Esophagus muscularis mucosa (tissue), 4 donors: Measurements from ENCODE around the gene C4orf17. TPM values are rescaled to one million over a fixed set of nuclear protein-coding genes. Genes with fewer than 3 reads are reported as not detected.

Experiments
- DNase-seq: peaks from one replicate; pipeline ENCODE4 v3.0.0-alpha.2; 2017; ENCODE audit errors: extremely low spot score
- H3K27ac ChIP-seq, 4 donors: fragments of 200-600 bp; sonication (generic); replicated peaks in 1 of 4; 1 replicate in 3 of 4; 2 replicates in 1 of 4; pipeline ENCODE4 v1.5.1; 2016 to 2019; ENCODE audit warnings: mild to moderate bottlenecking in 1 of 4
- H3K27me3 ChIP-seq, 4 donors: fragments of 200-600 bp; sonication (generic); one replicate each; pipeline versions ENCODE4 v1.5.1 to v1.6.0; 2016 to 2019
- H3K36me3 ChIP-seq, 4 donors: fragments of 200-600 bp; sonication (generic); one replicate each; pipeline ENCODE4 v1.5.1; 2016 to 2019
- H3K4me1 ChIP-seq, 4 donors: fragments of 200-600 bp; sonication (generic); one replicate each; pipeline ENCODE4 v1.5.1; 2016 to 2019
- H3K4me3 ChIP-seq, 4 donors: fragments of 200-600 bp; sonication (generic); 1 replicate in 2 of 4; 2 replicates in 2 of 4; pipeline ENCODE4 v1.5.1; 2016 to 2019; ENCODE audit warnings: mild to moderate bottlenecking in 4 of 4, moderate library complexity in 1 of 4
- H3K9me3 ChIP-seq, 4 donors: fragments of 200-600 bp; sonication (generic); 1 replicate in 3 of 4; 2 replicates in 1 of 4; pipeline ENCODE4 v1.5.1; 2016 to 2019
- EP300 ChIP-seq: sonication (generic); formaldehyde crosslinking; IDR thresholded peaks from one replicate; pipeline ENCODE4 v1.6.1; 2017; ENCODE audit warnings: antibody characterized with exemption
- POLR2A ChIP-seq: fragments of 450-650 bp; IDR thresholded peaks from one replicate; pipeline ENCODE4 v1.6.1; 2017; ENCODE audit warnings: antibody characterized with exemption, moderate library complexity, mild to moderate bottlenecking, low read depth
- POLR2AphosphoS5 ChIP-seq, 2 donors: sonication (generic); formaldehyde crosslinking; IDR thresholded peaks; one replicate each; pipeline ENCODE4 v1.6.1; 2017; ENCODE audit warnings: antibody characterized with exemption in 2 of 2
- WGBS: methylation state at CpG from one replicate; pipeline ENCODE4 v1.1.5; 2018; 5-methylcytosine and 5-hydroxymethylcytosine counted together
- intact Hi-C: fragments of 100-400 bp; cut with DNase I; formaldehyde crosslinking; loops from one replicate; pipeline ENCODE4 v1.15.1; 2023
- total RNA-seq, 4 donors: library from RNA; depleted of rRNA; stranded (reverse); fragments of >200 nt; gene quantifications; one replicate each; pipeline versions ENCODE4 v1.1.0 to v1.2.1, GENCODE V29; 2016
- TF ChIP-seq, protein P1 (sequence below), 3 experiments: fragments of 200-600 bp in 2 of 3; fragments of 450-650 bp in 1 of 3; sonication (generic) in 2 of 3; IDR thresholded peaks; one replicate each; pipeline ENCODE4 v1.5.1; 2017 to 2019; ENCODE audit warnings: antibody characterized with exemption in 3 of 3, mild to moderate bottlenecking in 2 of 3, moderate library complexity in 1 of 3

The C4orf17 gene
- total RNA-seq, 4 donors from 2014 or later, result not detected

DNA sequence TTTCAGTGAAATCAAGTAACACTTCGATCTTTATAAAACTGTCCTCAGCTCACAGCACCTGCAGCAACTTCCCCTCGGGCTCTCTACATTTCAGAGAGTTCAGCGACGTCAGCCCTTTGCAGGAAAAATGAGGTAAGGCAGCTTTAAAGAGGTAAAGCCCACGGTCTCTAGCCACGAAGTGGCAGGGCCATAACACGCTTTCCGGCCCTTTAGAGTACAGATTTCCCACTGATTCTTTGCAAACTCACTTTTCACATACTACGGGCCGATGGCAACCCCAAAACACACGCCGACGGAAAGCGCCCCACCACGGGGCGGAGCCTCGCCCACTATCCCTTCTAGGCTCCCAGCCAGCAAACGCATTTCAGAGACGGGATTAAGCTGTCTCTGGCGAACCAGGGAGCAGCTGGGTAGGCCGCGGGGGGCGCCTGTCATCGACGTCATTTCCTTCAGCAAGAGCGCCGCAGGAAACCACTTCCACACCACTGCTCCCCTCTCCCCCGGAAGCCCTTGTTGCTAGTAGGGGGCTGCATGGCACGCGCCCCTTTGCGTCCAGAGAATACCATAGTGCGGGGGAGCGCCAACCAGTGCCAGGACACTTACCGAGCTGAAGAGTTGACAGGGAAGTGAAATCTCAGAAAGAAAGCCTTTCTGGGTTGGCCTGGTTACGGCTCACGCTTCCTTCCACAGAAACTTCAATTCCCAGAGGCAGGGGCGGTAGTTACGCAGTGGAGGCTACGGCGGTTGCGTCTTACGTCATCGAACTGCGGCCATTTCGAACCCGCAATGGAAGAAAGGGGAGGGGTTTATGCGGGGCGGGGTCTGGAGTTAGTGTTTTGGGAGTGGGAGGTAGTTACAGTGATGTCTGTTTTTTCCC, 52.7 kb downstream of the C4orf17 start, which contains the start of gene TRMT10A:
TSS of gene TRMT10A (minus strand) at position 730 of the 877 bp plus-strand sequence. CDS start 4,701 bp downstream, outside the sequence.
- peak; percentile 77 to 90 for TF ChIP-seq POLR2AphosphoS5 (IDR thresholded peaks at IDR 0.05)
- no peak for TF ChIP-seq EP300
- peak; percentile 43 for TF ChIP-seq POLR2A
- TF ChIP-seq, protein P1, sequence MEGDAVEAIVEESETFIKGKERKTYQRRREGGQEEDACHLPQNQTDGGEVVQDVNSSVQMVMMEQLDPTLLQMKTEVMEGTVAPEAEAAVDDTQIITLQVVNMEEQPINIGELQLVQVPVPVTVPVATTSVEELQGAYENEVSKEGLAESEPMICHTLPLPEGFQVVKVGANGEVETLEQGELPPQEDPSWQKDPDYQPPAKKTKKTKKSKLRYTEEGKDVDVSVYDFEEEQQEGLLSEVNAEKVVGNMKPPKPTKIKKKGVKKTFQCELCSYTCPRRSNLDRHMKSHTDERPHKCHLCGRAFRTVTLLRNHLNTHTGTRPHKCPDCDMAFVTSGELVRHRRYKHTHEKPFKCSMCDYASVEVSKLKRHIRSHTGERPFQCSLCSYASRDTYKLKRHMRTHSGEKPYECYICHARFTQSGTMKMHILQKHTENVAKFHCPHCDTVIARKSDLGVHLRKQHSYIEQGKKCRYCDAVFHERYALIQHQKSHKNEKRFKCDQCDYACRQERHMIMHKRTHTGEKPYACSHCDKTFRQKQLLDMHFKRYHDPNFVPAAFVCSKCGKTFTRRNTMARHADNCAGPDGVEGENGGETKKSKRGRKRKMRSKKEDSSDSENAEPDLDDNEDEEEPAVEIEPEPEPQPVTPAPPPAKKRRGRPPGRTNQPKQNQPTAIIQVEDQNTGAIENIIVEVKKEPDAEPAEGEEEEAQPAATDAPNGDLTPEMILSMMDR (IDR thresholded peaks at IDR 0.05), result peak in 1 of 3 experiments; percentile 5
- intact Hi-C loops, result loop anchor here (2.0 to 5.0 kb wide), 3 partner anchors 159 to 385 kb away; no protein-coding TSS in a partner anchor
- H3K4me1 ChIP-seq, result peaks cover 8 to 18% (median 10%) of the 10 kb centered on the region in 4 donors
- H3K4me3 ChIP-seq, result peak within 1 kb of the TSS; percentile 61 to 81 (median 71)
- WGBS, result under 1% methylated on average over 44 of the region's 48 CpGs
- peak within 1 kb of the TSS; percentile 91 to 94 (median 92) for H3K27ac ChIP-seq
- no peaks in the 10 kb centered on the region for H3K27me3 ChIP-seq
- H3K36me3 ChIP-seq, result no peaks in the 10 kb centered on the region
- peak; percentile 99 for DNase-seq
- no peaks in the 10 kb centered on the region for H3K9me3 ChIP-seq

DNA sequence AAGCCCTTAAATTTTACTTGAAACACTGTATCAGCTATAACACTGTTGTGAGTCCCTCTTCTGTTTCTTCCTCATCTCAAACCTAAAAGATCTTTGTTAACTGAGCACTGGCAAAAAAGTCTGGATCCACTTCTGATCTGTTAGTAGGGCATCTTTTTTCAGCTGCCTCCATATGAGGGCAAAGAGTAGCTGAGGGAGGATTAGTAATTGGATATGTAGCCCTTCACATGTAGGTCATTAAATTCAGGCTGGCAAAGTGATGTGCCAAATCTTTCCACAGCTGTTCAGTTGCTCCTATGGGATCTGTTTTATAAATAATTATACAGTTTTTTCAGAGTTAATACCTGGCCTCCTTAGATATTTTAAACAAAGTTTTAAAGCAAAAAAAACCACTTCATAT, 54.1 kb downstream of the C4orf17 start:
- intact Hi-C loops, result loop anchor here (5.0 kb wide), 1 partner anchor 322 kb away; no protein-coding TSS in a partner anchor
- no peak for TF ChIP-seq EP300
- no peak for TF ChIP-seq POLR2AphosphoS5 (IDR thresholded peaks at IDR 0.05)
- TF ChIP-seq, protein P1 (IDR thresholded peaks at IDR 0.05), result no peak
- TF ChIP-seq POLR2A, result no peak
- H3K4me3 ChIP-seq, result no peak overlapping the region
- no peaks in the 10 kb centered on the region for H3K9me3 ChIP-seq
- H3K27me3 ChIP-seq, result no peaks in the 10 kb centered on the region
- H3K4me1 ChIP-seq, result peaks cover 8 to 18% (median 10%) of the 10 kb centered on the region in 4 donors
- H3K27ac ChIP-seq, result peak overlapping the region; percentile 91 to 94 (median 92)
- no peak for DNase-seq
- no peaks in the 10 kb centered on the region for H3K36me3 ChIP-seq

DNA sequence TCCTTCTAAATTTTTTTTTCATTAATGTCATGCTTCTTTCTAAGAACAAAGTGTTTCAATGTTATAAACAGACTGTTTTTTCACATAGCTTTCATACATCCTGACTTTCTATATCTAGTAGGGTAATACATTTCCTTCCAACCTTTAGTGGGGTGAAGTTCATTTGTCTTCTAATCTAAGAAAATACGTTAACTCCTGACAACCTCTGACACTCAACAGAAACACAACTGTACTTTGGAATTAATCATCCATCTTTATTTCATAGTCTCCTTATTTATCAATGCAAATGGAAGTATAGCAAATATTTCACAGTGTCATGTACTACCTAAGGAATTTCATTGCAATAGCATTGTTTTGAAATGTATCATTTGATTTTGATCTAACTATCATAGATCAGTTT, 61.1 kb downstream of the C4orf17 start:
- peak overlapping the region in 2 of 4 donors; percentile 64 to 70 for H3K27ac ChIP-seq
- H3K9me3 ChIP-seq, result no peaks in the 10 kb centered on the region
- TF ChIP-seq POLR2AphosphoS5 (IDR thresholded peaks at IDR 0.05) (no peak), POLR2A (no peak), EP300 (no peak)
- TF ChIP-seq, protein P1 (IDR thresholded peaks at IDR 0.05), result no peak
- H3K27me3 ChIP-seq, result no peaks in the 10 kb centered on the region
- WGBS, result 28% methylated on average over 1 of the region's 1 CpG
- intact Hi-C loops, result no loop called here
- no peak for DNase-seq
- no peak overlapping the region for H3K4me3 ChIP-seq
- no peaks in the 10 kb centered on the region for H3K36me3 ChIP-seq
- H3K4me1 ChIP-seq, result peaks cover 0 to 27% (median 13%) of the 10 kb centered on the region in 4 donors

DNA sequence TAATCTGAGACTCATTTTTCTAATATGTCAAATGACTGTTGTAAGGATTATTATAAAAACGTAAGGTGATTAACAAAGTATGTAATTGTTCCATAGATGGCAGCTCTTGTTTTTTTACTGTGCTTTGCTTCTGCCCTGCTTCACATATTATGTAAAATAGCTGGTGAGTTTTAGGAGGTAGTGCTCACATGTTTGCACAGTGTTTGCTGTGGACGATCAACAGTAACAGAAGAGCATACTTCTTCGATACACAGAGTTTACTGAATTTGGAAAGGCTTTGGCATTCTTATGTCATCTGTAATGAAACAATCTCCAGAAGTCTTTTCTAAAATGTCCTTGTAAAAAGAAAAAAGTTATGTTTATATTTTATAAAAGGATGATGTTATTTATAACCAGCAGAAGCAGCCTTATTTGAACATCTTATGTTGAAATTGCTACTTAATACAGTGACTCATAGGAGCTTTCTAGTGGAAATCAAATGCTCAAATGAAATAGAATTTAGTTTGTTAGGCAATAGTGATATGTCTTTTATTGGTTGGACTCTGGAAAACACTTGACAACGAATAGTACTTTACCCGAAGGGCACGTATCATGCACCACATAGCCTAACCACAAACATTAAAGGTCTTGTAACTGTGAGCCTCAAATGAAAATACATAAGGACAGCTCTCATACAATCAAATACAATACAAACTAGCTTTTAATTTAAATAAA, 61.9 kb downstream of the C4orf17 start:
- no peaks in the 10 kb centered on the region for H3K27me3 ChIP-seq
- intact Hi-C loops, result no loop called here
- WGBS, result 58% methylated on average over 6 of the region's 6 CpGs
- H3K36me3 ChIP-seq, result no peaks in the 10 kb centered on the region
- peak overlapping the region; percentile 52 to 70 (median 62) for H3K27ac ChIP-seq
- H3K4me3 ChIP-seq, result no peak overlapping the region
- peaks cover 0 to 27% (median 13%) of the 10 kb centered on the region in 4 donors for H3K4me1 ChIP-seq
- DNase-seq, result no peak
- TF ChIP-seq POLR2A (no peak), POLR2AphosphoS5 (IDR thresholded peaks at IDR 0.05) (no peak), EP300 (no peak)
- TF ChIP-seq, protein P1 (IDR thresholded peaks at IDR 0.05), result no peak
- H3K9me3 ChIP-seq, result no peaks in the 10 kb centered on the region
